B cell (primary cell): ENCODE results near the gene EEPD1.

Source experiments
- CTCF ChIP-seq: fragments of 200-600 bp; IDR thresholded peaks from one replicate; pipeline ENCODE4 v1.8.0; 2022; ENCODE audit warnings: antibody characterized with exemption, mild to moderate bottlenecking
- EZH2 ChIP-seq: IDR thresholded peaks from 2 replicates; pipeline ENCODE4 v1.6.1; 2012; ENCODE audit warnings: borderline replicate concordance, low read depth, mild to moderate bottlenecking, moderate library complexity, low read length; ENCODE audit not compliant: insufficient read depth, poor library complexity, severe bottlenecking

DNA sequence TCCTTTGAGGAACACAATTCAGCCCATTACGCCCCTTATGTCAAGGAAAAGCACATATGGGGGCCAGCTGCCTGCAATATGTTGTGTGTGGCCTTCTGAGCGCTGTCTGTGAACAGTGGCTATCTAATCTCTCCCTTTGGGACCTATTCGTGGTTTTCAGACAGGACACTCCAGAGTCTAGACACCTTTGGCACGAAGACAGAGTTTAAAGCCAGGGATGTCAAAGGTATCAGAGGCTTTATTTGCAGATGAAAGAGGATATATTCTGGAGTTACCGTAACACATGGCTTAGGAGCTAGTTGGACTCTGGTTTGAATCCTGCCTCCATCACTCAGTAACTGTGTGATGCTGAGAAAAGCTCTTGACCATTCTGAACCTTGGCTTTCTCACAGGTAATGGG is 14.8 kb upstream of the EEPD1 start:
- no peak for TF ChIP-seq CTCF
- TF ChIP-seq EZH2, result no peak
